Transverse colon (tissue), 3 donors: Measurements from ENCODE around the gene ADGRG2.

ENCODE experiments used
- EP300 ChIP-seq: sonication (generic); formaldehyde crosslinking; IDR thresholded peaks from one replicate; pipeline ENCODE4 v1.6.1; 2017; ENCODE audit warnings: antibody characterized with exemption, low read depth
- POLR2A ChIP-seq: fragments of 450-650 bp; IDR thresholded peaks from one replicate; pipeline ENCODE4 v1.6.1; 2016; ENCODE audit warnings: antibody characterized with exemption, mild to moderate bottlenecking, moderate library complexity
- POLR2AphosphoS5 ChIP-seq, 3 donors: sonication (generic); formaldehyde crosslinking; IDR thresholded peaks; one replicate each; pipeline ENCODE4 v1.6.1; 2016; ENCODE audit warnings: antibody characterized with exemption in 3 of 3

DNA sequence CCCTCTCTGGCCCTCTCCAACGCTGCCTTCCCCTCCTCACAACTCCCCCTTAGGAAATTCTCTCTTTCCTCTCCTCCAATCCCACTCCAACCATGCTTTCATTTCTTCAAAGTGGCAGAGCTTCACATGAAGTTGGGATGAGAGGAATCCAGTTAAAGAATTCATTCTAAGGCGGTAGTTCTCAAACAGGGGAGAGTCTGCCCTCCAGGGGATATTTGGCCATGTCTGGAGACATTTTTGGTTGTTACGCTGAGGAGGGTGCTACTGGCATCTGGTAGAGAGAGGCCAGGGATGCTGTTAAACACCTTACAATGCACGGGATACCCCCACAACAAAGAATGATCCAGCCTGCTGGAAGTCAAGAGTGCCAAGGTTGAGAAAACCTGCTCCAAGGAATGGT is 97.9 kb downstream of the ADGRG2 start:
- TF ChIP-seq POLR2A, result no peak
- no peak for TF ChIP-seq EP300
- no peak for TF ChIP-seq POLR2AphosphoS5 (IDR thresholded peaks at IDR 0.05)
